A172 (cell line): ENCODE data around the gene EPS8. TPM values are rescaled to one million over a fixed set of nuclear protein-coding genes. Genes with fewer than 3 reads are reported as not detected.

Experiments
- DNase-seq: peaks from one replicate; pipeline ENCODE4 v3.0.0-alpha.2; 2015; ENCODE audit warnings: low spot score
- total RNA-seq: library from RNA; depleted of rRNA; stranded (reverse); fragments of >200 nt; shearing (Covaris generic); gene quantifications from 2 replicates; pipeline ENCODE4 v1.2.3, GENCODE V29; 2014

The EPS8 gene
- total RNA-seq, 1 experiment from 2014 or later = 33.4 TPM

DNA sequence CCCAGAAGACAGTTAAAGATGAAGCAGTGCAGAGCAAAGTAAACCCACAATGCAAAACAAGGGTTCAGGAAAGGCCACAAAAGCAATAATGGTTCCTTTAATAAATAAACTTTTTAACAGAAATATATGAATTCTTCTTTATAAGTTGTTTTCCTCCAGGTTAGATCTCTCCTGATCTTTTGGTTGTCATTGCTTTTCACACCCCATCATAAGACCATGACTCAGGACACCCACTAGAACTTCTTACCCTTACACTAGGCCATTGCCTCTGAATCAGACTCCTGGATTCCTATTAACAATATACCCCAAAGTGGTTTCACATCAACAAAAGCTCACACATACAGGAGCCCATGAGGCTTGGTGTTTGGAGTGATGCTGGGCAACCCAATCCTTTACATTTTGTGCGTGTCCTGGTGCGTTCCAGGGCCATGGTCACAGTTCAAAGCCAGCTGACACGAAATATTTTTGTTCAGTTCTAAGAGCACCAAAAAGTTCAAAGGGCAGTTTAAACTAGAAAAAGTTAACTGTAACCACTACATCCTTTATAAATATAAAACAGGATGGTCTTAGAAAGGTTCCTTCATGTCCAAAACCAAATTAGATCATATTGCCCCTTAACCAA, 187.0 kb downstream of the EPS8 start:
- no peak for DNase-seq

DNA sequence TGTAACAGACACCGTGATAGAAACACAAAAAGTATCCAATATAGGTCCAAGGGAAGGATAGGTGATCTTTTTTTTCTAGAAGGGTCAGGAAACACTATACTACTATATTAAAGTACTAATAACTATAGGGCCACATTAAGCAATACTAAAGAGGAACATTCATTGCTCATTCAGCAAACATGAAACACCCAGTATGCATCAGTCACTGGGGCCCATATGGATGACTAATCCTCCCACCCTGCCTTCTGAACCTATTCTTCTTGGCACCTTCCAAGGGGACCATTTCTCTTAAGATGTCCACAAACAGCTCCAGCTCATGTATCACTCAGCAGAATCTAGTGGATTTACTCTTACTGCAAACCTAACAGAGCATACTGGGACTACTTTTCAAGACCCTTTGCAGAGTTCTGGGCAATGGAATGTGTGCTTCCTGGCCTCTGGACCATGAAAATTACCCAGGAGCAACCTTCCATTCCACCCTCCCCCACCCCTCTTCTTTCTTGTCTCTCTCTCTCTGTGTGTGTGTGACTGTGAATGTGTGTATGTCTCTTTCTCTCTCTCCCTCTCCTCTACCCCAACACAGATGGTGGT, 187.9 kb downstream of the EPS8 start:
- DNase-seq = peak; percentile 21

DNA sequence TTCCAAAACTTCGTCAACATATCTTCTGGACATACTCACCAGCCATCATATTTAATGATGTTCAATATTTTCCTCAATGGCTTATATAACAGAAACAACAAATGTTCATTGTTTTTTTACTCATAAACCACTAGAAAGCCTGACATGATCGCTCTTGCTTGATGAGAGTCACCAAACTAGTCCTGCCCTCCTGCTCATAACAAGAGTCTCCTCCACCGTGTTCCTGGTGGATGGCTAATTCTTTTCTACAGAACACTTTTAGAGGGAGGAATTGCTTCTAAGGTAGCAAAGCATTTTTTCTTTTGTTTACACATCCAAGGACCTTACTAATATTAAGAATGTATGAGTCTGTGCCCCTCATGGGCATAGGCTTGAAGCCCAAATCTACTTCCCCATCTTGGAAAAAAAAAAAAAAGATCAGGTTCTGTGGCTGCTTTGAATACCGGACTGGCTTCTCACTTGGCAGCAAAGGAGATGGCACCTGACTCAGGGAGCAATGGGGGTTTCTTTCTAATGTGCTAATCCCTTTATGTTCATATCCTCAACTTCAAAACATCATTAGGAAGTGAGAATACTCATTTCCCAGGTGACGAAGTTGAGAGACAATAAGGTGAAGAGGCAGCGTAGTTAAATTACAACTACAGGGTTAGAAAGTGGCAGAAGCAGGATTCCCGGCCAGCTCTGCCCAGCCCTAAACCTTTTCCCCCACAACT, 188.8 kb downstream of the EPS8 start:
- DNase-seq = no peak

DNA sequence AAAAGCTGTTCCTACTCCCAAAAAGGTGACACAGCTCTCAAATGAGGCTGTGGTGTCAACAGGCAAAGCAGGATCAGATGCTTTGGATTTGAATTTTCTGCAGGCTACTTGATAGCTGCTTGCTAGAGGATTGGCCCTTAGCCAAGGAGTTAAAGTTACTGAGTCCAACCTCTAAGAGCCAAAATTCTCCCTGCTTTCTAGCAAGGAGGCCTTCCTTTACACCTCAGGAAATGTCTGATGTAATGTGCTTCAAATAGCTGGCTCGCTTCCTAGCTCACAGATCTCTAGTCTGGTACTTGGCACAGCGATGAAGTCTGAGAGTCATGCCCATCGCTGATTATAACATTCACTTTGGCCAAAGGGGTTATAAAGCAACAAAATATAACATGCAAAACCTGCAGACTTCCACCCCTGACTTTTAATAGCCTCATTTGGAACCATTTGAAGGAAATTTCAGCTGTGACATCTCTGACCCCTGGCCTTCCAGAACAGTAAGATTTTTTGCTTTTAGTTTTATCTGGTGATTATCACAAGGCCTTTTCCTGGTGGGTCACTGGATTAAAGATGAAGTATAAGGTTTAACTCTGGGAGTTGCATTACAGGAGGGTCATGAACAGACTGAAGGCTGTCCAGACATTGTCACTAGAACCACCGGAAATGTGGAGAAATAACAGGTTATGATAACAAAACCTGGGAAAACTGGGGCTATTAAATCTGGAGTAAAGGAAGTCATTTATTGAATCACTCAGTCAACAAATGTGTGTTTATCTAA, 189.7 kb downstream of the EPS8 start:
- DNase-seq = peak; percentile 2

DNA sequence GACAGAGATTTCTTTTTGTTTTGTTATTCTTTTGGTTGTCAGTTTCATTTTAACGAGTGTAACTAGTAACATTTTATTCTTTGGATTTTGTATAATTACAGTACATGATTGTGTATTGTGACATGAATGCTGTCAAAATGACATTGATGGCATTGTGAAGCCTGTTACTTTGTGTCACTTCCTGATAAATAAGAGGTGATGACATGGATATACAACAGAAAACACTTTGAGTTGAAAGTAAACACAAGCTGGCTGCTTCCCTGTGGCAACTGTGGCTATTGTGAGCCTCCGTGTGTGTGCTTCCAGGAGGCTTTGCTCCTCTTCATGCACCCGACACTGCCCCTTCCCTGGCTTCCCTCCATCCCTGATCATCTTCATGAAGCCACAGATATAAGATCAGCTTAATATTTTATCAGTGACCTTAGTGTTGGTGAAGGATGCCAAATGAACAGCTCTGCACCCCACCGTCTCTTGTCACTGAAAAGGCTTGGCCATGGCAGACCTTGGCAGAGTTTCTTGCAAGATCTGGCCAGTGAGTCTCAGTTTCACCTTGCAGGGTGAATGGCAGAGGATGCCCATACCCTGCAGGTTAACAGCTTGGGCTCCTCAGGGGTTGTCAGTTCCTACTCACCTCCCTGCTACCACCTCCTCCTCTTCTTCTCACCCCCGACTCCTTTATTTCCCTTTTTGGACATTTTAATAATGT, 191.9 kb downstream of the EPS8 start:
- no peak for DNase-seq

DNA sequence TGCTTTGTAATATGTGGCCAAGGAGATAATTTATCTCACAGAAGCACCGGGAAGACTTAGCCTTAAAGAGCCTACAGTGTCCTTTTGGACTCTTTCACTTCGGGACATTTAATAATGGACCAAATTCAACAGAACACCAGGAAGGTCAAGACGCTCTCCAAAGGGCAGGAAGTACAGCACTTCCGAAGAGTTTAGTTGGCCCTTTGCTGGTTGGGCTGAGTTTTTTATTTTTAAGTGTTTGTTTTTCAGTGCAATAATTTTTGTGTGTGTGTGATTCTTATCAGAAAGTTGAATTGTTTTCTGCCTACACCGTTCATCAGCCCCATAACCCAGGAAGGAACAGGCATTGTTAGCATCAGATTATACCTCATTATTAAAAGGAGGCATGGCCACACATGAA, 193.0 kb downstream of the EPS8 start:
- no peak for DNase-seq

DNA sequence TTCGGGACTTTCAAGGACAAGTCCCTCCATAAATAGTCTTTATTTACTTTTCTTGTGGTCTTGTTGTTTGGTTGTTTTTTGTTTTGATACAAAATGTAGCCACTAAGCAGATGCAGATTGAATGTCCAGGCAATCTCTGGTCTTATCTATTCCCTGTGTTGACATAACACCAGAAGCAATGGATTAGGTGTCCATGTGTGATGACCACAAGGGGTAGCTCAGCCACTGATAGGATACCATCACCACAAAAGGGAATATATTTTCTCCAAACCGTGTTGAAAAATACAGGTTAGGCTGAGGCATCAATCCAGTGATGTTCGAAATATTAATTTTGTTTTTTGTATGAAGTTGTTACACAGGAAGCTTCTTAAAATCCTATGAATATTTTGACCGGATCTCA, 196.3 kb downstream of the EPS8 start:
- peak; percentile 2 for DNase-seq

DNA sequence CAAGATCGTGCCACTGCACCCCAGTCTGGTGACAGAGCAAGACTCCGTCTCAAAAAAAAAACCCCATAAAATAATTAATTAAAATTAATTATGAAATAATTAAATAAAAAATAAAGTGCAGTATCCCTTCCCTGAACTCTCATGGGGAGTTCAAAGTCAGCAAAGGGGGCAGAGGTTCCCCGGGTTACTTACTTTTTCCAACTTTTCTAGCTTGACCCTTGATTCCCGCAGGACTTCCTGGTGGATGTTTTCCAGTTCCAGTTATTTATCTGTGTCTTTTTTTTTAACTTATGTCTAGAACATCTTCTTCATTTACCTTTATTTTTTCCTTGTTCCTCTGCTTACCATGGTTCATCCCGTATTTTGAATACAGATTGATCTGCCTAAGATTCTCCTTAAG, 197.4 kb downstream of the EPS8 start:
- no peak for DNase-seq

DNA sequence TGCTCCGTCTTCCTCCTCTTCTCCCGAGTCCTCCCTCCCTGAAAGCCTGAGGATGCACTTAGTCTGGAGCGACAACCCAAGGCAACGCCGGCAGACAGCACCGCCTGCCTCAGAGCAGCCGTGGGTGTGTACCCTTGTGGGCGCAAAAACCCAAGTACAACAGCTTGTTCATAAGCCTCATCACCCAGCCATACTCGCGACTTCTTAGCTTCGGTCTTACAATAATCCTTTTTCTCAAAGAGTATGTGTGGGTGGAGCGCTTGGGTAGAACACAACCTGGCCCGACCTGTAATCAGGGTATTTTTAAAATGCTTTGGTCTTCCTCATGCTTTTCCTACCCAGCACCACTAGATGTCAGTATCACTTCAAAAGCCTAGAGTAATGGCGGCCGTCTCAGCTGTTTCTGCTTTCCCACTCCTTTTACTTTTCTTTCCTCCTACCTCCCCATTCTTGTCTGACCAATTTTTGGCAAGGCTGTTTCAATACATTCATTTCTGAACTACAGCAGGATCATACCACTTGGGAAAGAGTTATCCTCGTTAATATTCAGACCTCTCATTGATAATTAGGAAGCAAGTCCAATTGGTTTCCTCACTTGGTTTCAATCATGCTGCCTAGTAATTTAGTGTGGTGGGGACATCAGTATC, 198.9 kb downstream of the EPS8 start:
- DNase-seq = peak; percentile 44

DNA sequence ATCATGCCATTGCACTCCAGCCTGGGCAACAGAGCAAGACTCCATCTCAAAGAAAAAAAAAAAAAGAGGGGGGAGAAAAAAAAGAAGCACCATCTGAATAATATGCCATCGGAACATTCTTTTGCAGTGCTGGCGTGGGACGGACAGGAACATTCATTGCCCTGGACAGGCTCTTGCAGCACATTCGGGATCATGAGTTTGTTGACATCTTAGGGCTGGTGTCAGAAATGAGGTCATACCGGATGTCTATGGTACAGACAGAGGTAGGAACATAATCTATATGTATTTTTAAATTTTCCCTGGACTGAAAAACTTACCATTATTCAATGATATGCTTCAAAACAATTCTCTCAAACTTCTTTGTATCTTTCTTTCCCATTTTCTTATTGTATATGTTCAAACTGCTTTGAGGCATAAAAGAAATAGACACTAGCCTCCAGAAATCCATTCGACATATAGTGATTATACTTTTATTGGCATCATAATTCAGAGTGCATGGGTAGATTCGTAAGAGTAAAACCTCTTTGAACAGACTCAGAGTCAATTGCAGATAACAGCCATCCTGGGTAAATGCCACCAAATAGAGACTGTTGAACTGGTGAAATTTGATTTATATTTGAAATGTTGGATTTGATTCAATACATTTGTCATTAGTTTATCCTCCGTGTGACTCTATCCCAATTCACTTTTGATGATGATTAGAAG, 199.7 kb downstream of the EPS8 start:
- DNase-seq = no peak

DNA sequence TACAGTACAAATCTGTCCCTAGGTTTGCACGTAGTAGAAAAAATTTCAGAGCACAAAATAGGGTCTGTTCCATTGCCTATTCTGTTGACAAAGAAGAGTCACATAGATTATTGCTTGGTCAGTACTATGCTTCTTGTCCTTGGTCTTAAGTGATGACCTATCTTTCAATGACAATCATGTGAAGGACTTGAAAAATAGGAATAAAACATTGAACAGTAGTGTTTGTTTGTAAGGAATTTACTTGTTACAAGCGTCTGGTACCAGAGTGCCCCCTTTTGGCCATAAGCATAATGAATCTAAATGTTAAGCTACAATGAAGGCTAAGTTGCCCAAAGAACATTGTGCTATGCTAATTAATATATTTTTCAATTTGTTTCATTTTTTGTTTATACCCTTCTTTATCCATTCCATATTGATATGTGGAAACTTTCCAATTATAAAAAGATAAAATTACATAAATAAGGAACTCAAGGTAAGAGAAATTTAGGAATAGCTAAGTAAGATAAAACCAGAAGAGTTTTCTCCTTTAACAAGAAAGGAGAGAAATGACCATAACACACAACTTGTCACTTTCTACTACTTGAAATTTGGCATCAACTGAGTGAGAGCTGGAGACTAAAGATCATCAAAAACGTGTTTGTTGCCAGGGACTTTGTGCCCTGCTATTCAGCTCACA, 204.7 kb downstream of the EPS8 start:
- peak; percentile 26 for DNase-seq

DNA sequence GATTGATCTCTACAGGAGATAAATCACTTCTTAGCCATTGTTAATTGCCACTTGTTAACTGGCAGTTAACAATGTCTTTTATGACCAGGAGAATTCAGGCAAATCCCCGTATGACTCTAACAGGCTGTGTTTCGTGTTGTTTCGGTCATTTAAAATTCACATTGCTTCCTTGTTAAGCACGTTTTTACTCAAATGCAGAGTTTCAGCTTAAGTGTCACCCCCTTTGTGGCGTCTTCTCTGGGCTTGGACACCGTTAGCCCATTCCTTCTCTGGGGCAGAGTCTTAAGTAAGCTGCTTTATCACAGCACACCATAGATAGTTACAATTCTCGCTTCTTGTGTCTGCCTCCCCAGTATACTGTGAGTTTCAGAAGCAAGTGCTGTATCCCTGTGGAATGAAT, 205.4 kb downstream of the EPS8 start:
- DNase-seq = no peak

DNA sequence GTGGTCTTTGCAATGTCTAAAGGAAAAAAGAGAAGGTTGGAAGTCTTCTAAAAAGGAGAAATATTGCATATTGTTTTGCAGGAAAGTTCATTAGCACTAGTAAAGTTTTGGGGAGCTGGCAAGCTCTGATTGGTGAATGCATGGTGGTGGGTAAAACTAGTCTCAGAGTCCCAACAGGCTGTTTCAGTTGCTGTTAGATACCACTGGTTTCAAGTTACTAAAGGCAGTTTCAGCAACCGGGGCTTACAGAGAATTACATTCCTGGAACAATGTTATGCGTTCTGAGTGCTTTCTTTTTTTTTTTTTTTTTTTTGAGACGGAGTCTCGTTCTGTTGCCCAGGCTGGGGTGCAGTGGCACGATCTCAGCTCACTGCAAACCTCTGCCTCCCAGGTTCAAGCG, 208.2 kb downstream of the EPS8 start:
- no peak for DNase-seq

DNA sequence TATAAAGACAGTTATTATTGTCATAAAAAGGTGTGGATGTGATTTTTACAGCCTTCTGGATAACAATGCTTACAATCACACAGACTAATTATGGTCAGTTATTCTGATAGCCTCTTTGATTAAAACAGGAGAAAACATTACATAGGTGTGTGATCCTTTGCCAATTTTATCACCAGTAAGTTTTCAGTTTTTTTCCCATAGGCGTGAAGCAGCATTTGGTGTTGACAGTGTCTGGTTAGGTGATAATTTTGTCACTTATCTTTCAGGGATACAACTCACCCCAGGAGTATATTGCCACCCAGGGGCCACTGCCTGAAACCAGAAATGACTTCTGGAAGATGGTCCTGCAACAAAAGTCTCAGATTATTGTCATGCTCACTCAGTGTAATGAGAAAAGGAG, 208.8 kb downstream of the EPS8 start:
- DNase-seq = no peak

DNA sequence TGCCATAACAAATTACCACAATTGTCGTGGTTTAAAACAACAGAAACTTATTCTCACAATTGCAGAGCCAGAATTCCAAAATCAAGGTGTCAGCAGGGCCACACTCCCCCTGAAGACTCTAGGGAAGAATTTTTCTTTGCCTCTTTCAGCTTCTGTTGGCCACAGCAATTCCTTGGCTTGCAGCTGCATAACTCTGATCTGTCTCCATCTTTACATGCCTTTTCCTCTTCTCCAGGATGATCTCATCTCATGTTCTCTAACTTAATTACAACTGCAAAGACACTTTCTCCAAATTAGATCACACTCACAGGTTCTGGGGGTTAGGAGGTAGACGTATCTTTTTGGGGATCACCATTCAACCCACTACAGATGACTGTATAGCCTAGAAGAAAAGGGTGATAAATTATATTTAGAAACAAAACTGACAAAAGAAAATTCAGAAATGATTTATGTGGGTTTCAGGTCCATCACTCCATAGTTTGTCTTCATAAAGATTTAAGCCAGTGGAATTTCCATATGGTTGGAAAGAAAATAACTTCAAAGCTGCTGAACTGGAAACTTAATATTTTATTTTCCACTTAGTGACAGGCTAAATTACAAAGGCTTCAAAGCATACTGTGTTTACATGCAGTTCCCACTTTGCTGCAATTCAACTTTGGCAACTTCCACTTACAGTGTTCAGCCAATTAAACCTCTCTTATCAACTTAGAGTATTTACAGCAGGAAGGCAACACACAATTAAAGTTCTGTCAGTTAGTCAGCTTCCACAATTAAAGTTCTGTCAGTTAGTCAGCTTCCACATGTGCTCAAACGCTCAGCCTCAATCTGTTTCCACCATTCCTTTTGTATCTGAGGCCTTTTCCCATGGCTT, 213.3 kb downstream of the EPS8 start:
- DNase-seq = no peak

DNA sequence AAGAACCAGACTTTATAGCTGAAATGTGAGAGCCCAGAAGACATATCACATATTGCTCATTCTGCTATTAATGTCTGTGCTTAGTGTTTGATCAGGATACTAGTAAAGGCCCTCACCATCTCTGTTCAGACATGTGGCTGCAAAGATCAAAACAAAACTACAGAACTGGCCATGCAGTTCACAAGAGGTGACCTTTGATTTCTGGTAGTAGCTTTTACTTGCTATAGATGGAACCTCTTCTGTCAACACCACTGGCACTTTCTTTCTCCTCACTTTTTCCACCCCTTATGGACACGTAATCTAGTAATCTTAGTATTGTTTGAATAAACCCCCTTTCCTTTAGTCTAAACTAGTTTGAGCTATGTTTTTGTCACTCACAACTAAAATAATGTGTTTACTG, 214.8 kb downstream of the EPS8 start:
- DNase-seq = no peak
